T-helper 9 cell (primary cell): ENCODE data around the gene RAPGEF6.
"Not testable (repeated sequence)": the region's sequence is repeated elsewhere in the genome, so short reads cannot be mapped to it uniquely, and the experiment has no call there.

Source experiments
- DNase-seq: peaks from one replicate; pipeline ENCODE4 v3.0.0-alpha.2; 2020

RAPGEF6 gene

DNA sequence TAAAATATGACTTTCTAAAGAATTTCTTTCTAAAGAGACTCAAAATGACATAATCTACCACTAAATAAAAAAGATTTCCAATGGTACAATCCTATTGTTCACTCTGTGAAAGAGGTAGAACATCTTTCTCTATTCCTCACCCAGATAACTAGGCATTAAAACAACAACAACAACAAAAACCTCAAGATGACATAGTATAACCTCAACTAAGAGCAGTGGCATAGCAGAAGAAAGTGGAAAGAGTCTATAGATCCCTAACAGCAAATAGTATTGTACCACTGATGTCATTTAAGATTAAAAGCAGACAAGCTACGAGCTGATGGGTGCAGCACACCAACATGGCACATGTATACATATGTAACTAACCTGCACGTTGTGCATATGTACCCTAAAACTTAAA is 29.9 kb downstream of the RAPGEF6 start:
- DNase-seq: no peak

- DNase-seq: no peak
These were observed 39.7 kb downstream of the RAPGEF6 start for GRCh38 chr5:131595088-131596033.

DNA sequence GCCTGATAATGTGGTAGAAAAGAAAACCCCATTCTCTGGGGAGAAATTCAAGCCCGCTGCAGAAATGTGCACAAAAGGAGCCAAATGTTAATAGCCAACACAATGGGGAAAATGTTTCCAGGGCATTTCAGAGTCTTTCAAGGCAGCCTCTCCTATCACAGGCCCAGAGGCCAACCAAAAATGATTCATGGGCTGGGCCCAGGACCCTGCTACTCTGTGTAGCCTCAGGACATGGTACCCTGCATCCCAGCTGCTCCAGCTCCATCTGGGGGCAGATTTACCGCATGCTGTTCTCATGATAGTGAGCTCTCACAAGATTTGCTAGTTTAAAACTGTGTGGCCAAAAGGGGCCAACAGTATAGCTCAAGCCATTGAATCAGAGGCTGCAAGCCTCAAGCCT is 41.1 kb downstream of the RAPGEF6 start:
- no peak for DNase-seq

- DNase-seq: not testable (repeated sequence)
These were observed 41.6 kb downstream of the RAPGEF6 start for GRCh38 chr5:131593436-131593835.

DNA sequence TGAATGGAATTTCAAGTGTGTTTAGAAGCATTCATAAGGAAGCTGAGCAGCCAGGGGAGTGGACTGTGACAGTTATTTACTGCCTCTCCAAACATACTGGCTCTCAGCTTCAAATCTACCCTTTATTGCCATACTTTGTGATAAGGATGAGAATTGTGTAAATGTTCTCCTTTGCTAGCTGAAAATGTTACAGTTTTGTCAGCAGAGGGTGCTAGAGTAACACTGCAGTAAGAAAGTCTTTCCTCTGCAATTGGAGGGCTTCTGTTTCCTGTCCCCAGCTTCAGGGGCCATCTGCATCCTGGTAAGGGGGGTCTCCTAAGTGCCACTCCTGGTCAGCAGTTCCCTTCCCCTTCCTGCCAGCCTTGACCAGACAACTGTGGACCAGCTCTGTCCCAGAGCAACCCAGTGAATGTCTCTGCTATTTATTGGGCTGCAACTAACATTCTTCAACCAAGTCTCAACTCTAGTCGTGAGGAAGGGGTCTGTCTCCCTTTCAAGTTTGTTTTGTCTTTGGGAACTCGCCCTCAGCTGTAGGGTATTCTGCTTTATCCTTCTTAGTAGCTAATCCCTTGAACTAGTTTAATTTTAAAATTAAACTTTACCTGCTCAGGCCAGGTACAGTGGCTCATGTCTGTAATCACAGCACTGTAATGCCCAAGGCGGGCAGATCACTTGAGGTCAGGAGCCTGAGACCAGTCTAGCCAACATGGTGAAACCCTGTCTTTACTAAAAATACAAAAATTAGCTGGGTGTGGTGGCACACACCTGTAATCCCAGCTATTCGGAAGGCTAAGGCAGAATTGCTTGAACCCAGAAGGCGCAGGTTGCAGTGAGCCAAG is 45.3 kb downstream of the RAPGEF6 start:
- DNase-seq: no peak

GRCh38 chr5:131587541-131587940 is 47.5 kb downstream of the RAPGEF6 start:
- no peak for DNase-seq

- DNase-seq: no peak
These were observed 53.3 kb downstream of the RAPGEF6 start for GRCh38 chr5:131581702-131582101.

- no peak for DNase-seq
These were observed 54.9 kb downstream of the RAPGEF6 start for GRCh38 chr5:131579917-131580671.

GRCh38 chr5:131575660-131576227 is 59.3 kb downstream of the RAPGEF6 start:
- DNase-seq: no peak

- no peak for DNase-seq
These were observed 63.3 kb downstream of the RAPGEF6 start for GRCh38 chr5:131571669-131572168.

DNA sequence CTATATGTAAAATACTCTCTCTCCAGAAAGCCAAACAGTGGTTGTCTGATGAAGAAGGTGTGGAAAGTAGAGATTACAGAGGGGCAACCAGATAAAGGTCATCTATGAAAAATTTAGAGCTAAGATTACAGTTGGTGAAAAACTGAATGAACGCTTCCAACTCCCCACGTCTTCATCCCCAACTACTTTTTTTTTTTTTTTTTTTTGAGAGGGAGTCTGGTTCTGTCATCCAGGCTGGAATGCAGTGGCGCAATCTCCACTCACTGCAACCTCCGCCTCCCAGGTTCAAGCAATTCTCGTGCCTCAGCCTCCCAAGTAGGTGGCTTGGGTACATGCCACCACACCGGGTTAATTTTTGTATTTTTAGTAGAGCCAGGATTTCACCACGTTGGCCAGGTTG is 64.3 kb downstream of the RAPGEF6 start:
- DNase-seq: no peak

- DNase-seq: no peak
These were observed 70.8 kb downstream of the RAPGEF6 start for GRCh38 chr5:131564229-131564652.

DNA sequence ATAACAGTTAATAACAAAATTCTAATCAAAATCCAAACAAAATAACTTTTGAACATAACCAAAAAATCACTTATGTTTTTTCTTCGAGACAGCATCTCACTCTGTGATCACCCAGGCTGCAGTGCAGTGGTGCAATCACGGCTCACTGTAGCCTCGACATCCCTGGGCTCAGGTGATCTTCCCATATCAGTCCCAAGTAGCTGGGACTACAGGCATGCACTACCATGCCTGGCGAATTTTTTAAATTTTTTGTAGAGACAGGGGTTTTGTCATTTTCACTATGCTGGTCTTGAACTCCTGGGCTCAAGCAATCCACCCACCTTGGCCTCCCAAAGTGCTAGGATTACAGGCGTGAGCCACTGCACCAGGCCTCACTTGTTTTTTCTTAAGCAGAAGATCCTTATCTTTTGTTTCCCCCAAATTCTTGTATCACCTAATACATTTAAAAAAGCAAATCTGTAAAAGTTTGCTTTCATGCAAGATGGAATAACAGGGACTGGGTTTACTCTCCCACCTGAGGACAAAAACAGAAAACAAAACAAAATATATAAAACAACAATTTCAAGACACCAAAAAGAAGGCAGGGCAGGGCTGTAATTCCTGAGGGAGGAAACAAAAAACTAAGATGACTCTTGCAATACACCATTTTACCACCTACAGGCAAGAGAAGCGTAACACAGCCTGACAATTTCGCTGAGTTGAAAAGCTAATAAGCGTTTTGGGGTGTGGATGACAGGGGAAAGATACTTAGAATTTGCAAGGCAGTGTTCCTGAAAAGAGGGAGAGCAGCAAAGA is 71.4 kb downstream of the RAPGEF6 start:
- no peak for DNase-seq

GRCh38 chr5:131550606-131551005 is 84.4 kb downstream of the RAPGEF6 start:
- DNase-seq: no peak

DNA sequence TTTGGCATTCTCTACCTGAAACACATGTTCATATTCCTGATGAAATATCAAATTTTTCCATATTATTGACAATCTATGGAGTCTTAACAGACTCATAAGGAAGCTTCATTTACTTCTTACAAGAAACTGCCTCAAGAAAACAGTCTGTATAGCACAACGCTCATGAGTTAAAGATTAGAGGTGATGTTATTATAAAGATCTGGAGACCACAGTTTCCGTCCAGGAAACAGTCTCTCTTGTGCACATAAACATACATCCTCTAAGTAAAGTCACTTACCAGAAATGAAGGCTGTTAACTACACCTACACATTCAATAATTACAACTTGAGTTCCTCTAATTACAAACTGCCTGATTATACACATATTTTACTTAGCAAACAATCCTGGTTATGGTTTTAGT is 86.9 kb downstream of the RAPGEF6 start:
- DNase-seq: no peak

GRCh38 chr5:131545845-131546244 is 89.2 kb downstream of the RAPGEF6 start:
- no peak for DNase-seq

GRCh38 chr5:131542723-131543122 is 92.3 kb downstream of the RAPGEF6 start:
- no peak for DNase-seq

DNA sequence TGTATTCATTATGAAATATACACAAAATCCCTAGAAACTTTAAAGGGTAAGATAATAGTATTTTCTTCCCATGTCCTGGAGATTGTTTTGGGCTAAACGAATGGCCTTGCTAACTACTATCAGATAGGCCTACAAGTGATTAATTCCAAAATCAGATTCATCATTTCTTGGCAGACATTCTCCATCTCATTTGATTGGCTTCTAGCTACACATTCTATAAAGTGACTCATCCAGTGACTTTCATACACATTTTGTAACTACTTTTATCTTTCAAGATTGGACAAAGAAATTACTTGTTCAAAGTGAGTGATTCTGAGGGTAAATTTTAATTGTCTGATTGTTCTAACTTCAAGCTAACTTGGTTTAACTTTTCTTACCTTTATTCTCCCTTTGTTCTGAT is 93.3 kb downstream of the RAPGEF6 start:
- no peak for DNase-seq

- DNase-seq: no peak
These were observed 94.0 kb downstream of the RAPGEF6 start for GRCh38 chr5:131541071-131541470.

DNA sequence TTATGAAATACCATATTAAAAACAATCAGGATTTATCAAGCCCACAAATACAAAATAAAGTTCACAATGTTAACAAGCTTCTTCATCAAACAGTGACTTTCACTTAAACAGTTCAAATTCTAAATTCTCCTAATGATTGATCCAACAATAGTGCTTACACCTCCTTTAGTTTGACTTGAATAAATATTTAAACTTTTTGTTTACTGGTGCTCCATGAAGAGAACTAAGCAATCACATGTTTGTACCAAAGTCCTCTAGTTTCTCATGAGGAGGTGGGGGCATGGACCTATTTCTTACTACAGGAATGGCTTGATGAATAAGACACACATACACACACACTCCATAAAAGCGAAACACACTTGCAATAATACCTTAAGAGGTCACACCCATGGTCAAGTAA is 95.8 kb downstream of the RAPGEF6 start:
- no peak for DNase-seq

GRCh38 chr5:131538177-131538593 is 96.8 kb downstream of the RAPGEF6 start:
- no peak for DNase-seq
